ENCODE measurements around the gene BECN2.

DNA sequence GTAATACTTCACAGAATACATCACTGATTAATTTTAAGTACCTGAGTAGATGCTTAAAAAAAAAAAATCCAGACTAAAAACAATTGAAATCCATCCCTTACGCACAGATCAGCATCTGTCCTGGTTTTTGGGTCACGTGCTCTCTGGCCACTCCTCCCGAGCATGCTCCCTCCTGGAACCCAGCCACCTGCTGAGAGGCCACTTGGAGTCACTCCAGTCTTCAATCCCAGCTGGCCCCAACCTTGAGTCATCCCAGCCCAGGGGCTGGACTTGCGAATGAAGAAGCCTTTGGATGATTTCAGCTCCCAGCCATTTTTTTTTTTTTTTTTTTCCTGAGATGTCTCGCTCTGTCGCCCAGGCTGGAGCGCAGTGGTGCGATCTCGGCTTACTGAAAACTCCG, 32.5 kb downstream of the BECN2 start:
- no peak for TF ChIP-seq EP300 (conservative IDR thresholded peaks at IDR 0.05; ENCODE audit: poor library complexity, severe bottlenecking)
- no peak for TF ChIP-seq POLR2AphosphoS5 (IDR thresholded peaks at IDR 0.05)
- TF ChIP-seq, protein P1, sequence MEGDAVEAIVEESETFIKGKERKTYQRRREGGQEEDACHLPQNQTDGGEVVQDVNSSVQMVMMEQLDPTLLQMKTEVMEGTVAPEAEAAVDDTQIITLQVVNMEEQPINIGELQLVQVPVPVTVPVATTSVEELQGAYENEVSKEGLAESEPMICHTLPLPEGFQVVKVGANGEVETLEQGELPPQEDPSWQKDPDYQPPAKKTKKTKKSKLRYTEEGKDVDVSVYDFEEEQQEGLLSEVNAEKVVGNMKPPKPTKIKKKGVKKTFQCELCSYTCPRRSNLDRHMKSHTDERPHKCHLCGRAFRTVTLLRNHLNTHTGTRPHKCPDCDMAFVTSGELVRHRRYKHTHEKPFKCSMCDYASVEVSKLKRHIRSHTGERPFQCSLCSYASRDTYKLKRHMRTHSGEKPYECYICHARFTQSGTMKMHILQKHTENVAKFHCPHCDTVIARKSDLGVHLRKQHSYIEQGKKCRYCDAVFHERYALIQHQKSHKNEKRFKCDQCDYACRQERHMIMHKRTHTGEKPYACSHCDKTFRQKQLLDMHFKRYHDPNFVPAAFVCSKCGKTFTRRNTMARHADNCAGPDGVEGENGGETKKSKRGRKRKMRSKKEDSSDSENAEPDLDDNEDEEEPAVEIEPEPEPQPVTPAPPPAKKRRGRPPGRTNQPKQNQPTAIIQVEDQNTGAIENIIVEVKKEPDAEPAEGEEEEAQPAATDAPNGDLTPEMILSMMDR (IDR thresholded peaks at IDR 0.05; ENCODE audit: poor library complexity, severe bottlenecking): no peak
- no peak for TF ChIP-seq EZH2 (IDR thresholded peaks at IDR 0.05; ENCODE audit: borderline replicate concordance, insufficient read depth, low read length, poor library complexity, severe bottlenecking)

Data from neural cell (in vitro differentiated cells).